ENCODE data around the gene BEAN1.

DNA sequence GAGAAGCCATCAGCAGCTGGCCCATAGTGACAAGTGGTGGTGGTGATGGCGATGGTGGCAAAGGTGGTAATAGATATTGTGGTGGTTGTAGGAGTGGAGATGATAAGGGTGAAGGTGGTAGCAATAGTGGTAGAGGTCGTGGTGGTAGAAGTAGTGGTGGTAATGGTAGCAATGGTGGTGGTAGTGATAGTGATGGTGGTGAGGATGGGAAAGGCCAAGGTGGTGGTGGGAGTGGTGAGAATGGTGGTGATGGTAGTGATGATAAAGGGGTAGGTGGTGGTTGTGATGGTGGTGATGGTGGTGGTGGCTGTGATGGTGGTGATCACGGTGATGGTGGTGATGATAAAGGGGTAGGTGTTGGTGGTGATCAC lies 47.5 kb upstream of the BEAN1 start:
- TF ChIP-seq KDM5B (IDR thresholded peaks at IDR 0.05; ENCODE audit: insufficient replicate concordance, low read depth, low read length) (no peak), ZNF277 (CRISPR knock-in tag; IDR thresholded peaks at IDR 0.05; ENCODE audit: borderline replicate concordance) (no peak), EZH2 (IDR thresholded peaks at IDR 0.05; ENCODE audit: borderline replicate concordance, low read depth, low read length) (no peak), POLR2A (conservative IDR thresholded peaks at IDR 0.05) (no peak), ZNF140 (CRISPR knock-in tag; IDR thresholded peaks at IDR 0.05) (no peak), CTCF (IDR thresholded peaks at IDR 0.05 in 2 of 3, conservative IDR thresholded peaks at IDR 0.05 in 1 of 3; ENCODE audit: insufficient read depth in 2 of 3, low read depth in 1 of 3, low read length in 3 of 3) (no peak), TBP (optimal IDR thresholded peaks at IDR 0.05; ENCODE audit: low read depth, low read length) (no peak), ARID4B (CRISPR knock-in tag; IDR thresholded peaks at IDR 0.05) (no peak), SAP30 (IDR thresholded peaks at IDR 0.05; ENCODE audit: borderline replicate concordance, insufficient read depth, low read depth, low read length, poor library complexity, severe bottlenecking) (no peak), EHMT2 (IDR thresholded peaks at IDR 0.05) (no peak), BACH1 (tag; IDR thresholded peaks at IDR 0.05) (no peak)
- TF ChIP-seq, protein P1, sequence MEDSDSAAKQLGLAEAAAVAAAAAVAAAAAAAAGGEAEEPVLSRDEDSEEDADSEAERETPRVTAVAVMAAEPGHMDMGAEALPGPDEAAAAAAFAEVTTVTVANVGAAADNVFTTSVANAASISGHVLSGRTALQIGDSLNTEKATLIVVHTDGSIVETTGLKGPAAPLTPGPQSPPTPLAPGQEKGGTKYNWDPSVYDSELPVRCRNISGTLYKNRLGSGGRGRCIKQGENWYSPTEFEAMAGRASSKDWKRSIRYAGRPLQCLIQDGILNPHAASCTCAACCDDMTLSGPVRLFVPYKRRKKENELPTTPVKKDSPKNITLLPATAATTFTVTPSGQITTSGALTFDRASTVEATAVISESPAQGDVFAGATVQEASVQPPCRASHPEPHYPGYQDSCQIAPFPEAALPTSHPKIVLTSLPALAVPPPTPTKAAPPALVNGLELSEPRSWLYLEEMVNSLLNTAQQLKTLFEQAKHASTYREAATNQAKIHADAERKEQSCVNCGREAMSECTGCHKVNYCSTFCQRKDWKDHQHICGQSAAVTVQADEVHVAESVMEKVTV (CRISPR knock-in tag; IDR thresholded peaks at IDR 0.05) = no peak
- TF ChIP-seq, protein P2, sequence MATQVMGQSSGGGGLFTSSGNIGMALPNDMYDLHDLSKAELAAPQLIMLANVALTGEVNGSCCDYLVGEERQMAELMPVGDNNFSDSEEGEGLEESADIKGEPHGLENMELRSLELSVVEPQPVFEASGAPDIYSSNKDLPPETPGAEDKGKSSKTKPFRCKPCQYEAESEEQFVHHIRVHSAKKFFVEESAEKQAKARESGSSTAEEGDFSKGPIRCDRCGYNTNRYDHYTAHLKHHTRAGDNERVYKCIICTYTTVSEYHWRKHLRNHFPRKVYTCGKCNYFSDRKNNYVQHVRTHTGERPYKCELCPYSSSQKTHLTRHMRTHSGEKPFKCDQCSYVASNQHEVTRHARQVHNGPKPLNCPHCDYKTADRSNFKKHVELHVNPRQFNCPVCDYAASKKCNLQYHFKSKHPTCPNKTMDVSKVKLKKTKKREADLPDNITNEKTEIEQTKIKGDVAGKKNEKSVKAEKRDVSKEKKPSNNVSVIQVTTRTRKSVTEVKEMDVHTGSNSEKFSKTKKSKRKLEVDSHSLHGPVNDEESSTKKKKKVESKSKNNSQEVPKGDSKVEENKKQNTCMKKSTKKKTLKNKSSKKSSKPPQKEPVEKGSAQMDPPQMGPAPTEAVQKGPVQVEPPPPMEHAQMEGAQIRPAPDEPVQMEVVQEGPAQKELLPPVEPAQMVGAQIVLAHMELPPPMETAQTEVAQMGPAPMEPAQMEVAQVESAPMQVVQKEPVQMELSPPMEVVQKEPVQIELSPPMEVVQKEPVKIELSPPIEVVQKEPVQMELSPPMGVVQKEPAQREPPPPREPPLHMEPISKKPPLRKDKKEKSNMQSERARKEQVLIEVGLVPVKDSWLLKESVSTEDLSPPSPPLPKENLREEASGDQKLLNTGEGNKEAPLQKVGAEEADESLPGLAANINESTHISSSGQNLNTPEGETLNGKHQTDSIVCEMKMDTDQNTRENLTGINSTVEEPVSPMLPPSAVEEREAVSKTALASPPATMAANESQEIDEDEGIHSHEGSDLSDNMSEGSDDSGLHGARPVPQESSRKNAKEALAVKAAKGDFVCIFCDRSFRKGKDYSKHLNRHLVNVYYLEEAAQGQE (IDR thresholded peaks at IDR 0.05; ENCODE audit: borderline replicate concordance) = no peak
- TF ChIP-seq, protein P2 (CRISPR knock-in tag; IDR thresholded peaks at IDR 0.05; ENCODE audit: low read depth) = no peak

Data from K562 (cell line).